Mammary epithelial cell (primary cell): ENCODE results near the gene TUBGCP2.

Source experiments
- EZH2 ChIP-seq: IDR thresholded peaks from 2 replicates; pipeline ENCODE4 v1.6.1; 2012; ENCODE audit warnings: low read length, inconsistent platforms, borderline replicate concordance
- TF ChIP-seq, protein P1 (sequence below), 2 donors: IDR thresholded peaks in 1 of 2; conservative IDR thresholded peaks in 1 of 2; 2 replicates each; pipeline ENCODE4 v1.5.1; 2011 to 2012; ENCODE audit warnings: inconsistent platforms in 2 of 2, low read length in 2 of 2, mild to moderate bottlenecking in 2 of 2, control low read depth in 1 of 2, low read depth in 1 of 2; ENCODE audit not compliant: insufficient read depth in 1 of 2; ENCODE audit errors: extremely low read depth in 1 of 2

DNA sequence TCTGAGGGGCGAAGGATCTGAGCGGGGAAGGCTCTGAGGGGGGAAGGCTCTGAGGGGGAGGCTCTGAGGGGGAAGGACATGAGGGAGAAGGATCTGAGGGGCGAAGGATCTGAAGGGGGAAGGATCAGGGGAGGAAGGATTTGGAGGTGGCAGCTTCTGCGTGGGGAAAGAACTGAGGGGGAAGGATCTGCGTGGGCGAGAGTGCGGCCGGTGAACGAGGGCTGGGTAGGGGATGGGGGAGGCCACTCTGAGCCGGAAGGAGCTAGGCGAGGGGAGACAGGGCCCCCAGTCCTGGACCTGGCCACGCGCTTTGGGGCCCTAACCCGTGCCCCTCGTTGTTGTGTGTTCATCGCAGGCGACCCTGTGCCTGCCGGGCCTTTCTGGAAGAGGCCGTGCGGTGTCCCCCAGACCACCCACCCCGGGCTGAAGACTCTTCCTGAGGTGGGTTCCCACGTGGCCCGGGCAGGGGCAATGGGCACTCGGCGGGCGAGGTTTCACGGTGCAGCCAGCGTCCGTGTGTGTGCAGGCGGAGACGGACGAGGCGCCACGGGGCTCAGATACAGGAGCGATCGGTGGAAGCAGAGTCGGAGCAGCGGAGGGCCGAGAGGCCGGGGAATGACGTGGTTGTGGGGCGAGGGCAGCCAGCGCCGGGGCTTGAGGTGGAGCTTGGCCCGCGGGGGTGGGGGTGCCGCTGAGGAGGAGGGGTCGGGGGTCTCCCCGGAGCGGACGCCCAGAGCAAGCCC is 26.0 kb upstream of the TUBGCP2 start:
- TF ChIP-seq EZH2 = no peak
- TF ChIP-seq, protein P1, sequence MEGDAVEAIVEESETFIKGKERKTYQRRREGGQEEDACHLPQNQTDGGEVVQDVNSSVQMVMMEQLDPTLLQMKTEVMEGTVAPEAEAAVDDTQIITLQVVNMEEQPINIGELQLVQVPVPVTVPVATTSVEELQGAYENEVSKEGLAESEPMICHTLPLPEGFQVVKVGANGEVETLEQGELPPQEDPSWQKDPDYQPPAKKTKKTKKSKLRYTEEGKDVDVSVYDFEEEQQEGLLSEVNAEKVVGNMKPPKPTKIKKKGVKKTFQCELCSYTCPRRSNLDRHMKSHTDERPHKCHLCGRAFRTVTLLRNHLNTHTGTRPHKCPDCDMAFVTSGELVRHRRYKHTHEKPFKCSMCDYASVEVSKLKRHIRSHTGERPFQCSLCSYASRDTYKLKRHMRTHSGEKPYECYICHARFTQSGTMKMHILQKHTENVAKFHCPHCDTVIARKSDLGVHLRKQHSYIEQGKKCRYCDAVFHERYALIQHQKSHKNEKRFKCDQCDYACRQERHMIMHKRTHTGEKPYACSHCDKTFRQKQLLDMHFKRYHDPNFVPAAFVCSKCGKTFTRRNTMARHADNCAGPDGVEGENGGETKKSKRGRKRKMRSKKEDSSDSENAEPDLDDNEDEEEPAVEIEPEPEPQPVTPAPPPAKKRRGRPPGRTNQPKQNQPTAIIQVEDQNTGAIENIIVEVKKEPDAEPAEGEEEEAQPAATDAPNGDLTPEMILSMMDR (conservative IDR thresholded peaks at IDR 0.05 in 1 of 2, IDR thresholded peaks at IDR 0.05 in 1 of 2; ENCODE audit: extremely low read depth in 1 of 2, insufficient read depth in 1 of 2, low read depth in 1 of 2, low read length in 2 of 2) = no peak
